Transverse colon (tissue), 4 donors: ENCODE data around the gene TBX1. TPM values are rescaled to one million over a fixed set of nuclear protein-coding genes. Genes with fewer than 3 reads are reported as not detected.

Experiments used
- DNase-seq: peaks from one replicate; pipeline ENCODE4 v3.0.0-alpha.2; 2019
- H3K27ac ChIP-seq, 4 donors: fragments of 200-600 bp; sonication (generic); 2 replicates each; pipeline ENCODE4 v1.5.1; 2016 to 2018; ENCODE audit warnings: inconsistent platforms in 4 of 4
- H3K27me3 ChIP-seq: fragments of 200-600 bp; sonication (generic); 2 replicates; pipeline ENCODE4 v1.5.1; 2017; ENCODE audit warnings: inconsistent platforms
- H3K36me3 ChIP-seq, 4 donors: fragments of 200-600 bp; sonication (generic); 2 replicates each; pipeline ENCODE4 v1.5.1; 2017 to 2019; ENCODE audit warnings: inconsistent platforms in 4 of 4
- H3K4me1 ChIP-seq, 4 donors: fragments of 200-600 bp; sonication (generic); 2 replicates each; pipeline ENCODE4 v1.5.1; 2017 to 2020; ENCODE audit warnings: inconsistent platforms in 4 of 4
- H3K4me3 ChIP-seq, 4 donors: fragments of 200-600 bp; sonication (generic); 1 replicate in 1 of 4; 2 replicates in 3 of 4; pipeline versions ENCODE4 v1.5.1 to v1.6.1; 2017 to 2019; ENCODE audit warnings: inconsistent platforms in 4 of 4
- H3K9me3 ChIP-seq, 2 donors: fragments of 200-600 bp; sonication (generic); 2 replicates each; pipeline ENCODE4 v1.5.1; 2017 to 2019; ENCODE audit warnings: inconsistent platforms in 2 of 2
- CTCF ChIP-seq, 5 experiments: fragments of 200-600 bp in 3 of 5; fragments of 450-650 bp in 2 of 5; sonication (generic) in 3 of 5; IDR thresholded peaks; 1 replicate in 2 of 5; 2 replicates in 3 of 5; pipeline ENCODE4 v1.5.1; 2016 to 2017; ENCODE audit warnings: antibody characterized with exemption in 5 of 5, inconsistent platforms in 3 of 5, mild to moderate bottlenecking in 2 of 5, moderate library complexity in 1 of 5
- EP300 ChIP-seq: sonication (generic); formaldehyde crosslinking; IDR thresholded peaks from one replicate; pipeline ENCODE4 v1.6.1; 2017; ENCODE audit warnings: antibody characterized with exemption, low read depth
- POLR2A ChIP-seq: fragments of 450-650 bp; IDR thresholded peaks from one replicate; pipeline ENCODE4 v1.6.1; 2016; ENCODE audit warnings: antibody characterized with exemption, mild to moderate bottlenecking, moderate library complexity
- POLR2AphosphoS5 ChIP-seq, 3 donors: sonication (generic); formaldehyde crosslinking; IDR thresholded peaks; one replicate each; pipeline ENCODE4 v1.6.1; 2016; ENCODE audit warnings: antibody characterized with exemption in 3 of 3
- WGBS, 2 donors: methylation state at CpG; one replicate each; pipeline ENCODE4 v1.1.5; 2018; ENCODE audit warnings: low coverage in 1 of 2; 5-methylcytosine and 5-hydroxymethylcytosine counted together
- in situ Hi-C, 4 donors: fragments of 200-750 bp; cut with MboI; loops; one replicate each; pipeline versions ENCODE4 v1.15.0 to v1.15.1; 2017; ENCODE audit warnings: low sequenced_read_pairs in 3 of 4, low pct_ligation_motif_present in 1 of 4, low pct_unique_long_range_greater_than_20kb in 1 of 4
- intact Hi-C: fragments of 100-400 bp; cut with DNase I; formaldehyde crosslinking; loops from one replicate; pipeline ENCODE4 v1.15.1; 2023; ENCODE audit warnings: low total_unique reads
- total RNA-seq, 4 donors: library from RNA; depleted of rRNA; stranded (reverse); fragments of >200 nt; gene quantifications; one replicate each; pipeline ENCODE4 v1.1.0, GENCODE V29; 2016

TBX1 gene
- total RNA-seq, 4 donors from 2014 or later: 1.1 to 1.3 TPM; not detected in 2

DNA sequence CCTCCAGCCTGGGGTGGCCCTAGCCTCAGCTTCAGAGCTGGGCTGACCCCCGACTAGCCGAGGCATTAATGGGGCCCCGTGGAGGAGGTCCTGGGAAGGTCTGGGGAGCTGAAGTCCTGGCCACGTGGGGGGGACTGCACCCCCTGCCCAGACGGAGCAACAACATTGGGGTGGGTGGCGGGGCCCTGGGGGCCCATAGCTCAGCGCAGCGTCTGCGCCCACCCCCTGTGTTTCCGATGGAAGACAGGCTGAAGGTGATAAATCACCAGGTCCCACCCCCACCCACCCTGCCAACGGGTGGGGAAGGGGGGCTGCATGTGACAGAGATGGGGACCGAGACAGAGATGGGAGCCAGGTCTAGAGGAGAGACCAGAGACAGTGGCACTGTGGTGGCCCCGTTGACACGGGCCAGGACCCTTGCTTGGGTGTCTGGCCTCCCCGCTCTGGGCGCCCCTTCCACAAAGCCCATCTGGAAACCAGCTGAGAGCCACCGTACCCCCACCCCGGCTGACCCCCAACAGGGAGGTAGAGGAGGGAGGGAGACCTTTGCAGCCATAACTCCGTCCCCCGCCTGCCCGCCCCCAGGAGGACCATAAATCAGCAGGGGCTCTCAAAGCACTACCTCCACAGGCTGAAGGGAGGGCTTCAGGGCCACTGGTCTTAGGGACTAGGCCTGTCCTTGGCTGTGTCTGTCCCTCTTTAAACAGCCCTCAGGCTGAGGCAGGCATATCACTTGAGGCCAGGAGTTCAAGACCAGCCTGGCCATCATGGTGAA, 29.0 kb upstream of the TBX1 start:
- DNase-seq: no peak
- TF ChIP-seq EP300 (no peak), POLR2A (no peak), POLR2AphosphoS5 (IDR thresholded peaks at IDR 0.05) (no peak), CTCF (IDR thresholded peaks at IDR 0.05) (no peak)
- Histone ChIP-seq H3K4me3 (no peak overlapping the region), H3K4me1 (peaks cover 0 to 8% (median 8%) of the 10 kb centered on the region in 4 donors), H3K27me3 (peaks cover 9% of the 10 kb centered on the region), H3K27ac (no peak overlapping the region), H3K36me3 (no peaks in the 10 kb centered on the region), H3K9me3 (no peaks in the 10 kb centered on the region)
- intact Hi-C loops (loop anchor here (2.0 kb wide), 1 partner anchor 179 kb away; no protein-coding TSS in a partner anchor), in situ Hi-C loops (loop anchor here in 3 of 4 donors (5.0 kb wide), 1 partner anchor 181 kb away; no protein-coding TSS in a partner anchor)
- WGBS, 2 donors: 63% methylated on average over 20 of the region's 21 CpGs; no CpG with 5 or more reads in 1 of the 2 donors

DNA sequence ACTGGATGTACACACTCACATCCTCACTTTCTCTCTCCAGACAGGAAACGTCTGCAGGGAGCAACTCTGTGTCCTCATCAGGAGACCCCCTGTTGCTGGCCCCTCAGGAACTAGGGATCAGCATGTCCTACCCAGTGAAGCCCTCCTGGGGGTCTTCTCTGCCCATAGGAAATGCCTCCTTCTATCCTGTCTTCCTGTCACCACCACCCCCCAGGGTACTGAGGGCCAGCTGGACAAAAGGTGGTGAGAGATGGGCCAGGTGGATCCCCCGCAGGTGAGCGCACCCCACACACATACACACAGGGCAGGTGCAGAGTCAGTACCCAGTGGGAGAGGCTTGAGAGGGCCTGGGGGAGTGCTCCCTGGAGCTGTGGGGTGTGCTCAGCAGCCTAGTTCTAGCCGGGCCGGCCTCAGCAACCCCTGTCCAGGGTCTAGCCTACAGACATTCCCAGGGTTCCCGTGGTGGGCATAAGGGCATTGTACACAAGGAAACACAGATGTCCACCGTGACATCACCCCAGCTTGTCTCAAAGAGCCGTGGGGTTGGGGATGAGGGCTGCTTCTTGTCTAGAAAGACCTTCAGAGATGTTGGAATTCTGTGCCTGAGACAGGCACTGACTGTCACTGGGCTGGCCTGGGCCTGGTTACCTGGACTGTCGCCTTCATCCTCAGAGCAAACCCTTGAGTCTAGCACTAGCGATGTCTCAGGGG, 28.0 kb upstream of the TBX1 start:
- Histone ChIP-seq H3K4me3 (no peak overlapping the region), H3K36me3 (no peaks in the 10 kb centered on the region), H3K9me3 (no peaks in the 10 kb centered on the region), H3K27ac (no peak overlapping the region), H3K4me1 (peaks cover 0 to 8% (median 8%) of the 10 kb centered on the region in 4 donors), H3K27me3 (peaks cover 14% of the 10 kb centered on the region)
- 60 to 84% methylated on average over 1 to 10 of the region's 10 CpGs for WGBS, 2 donors
- DNase-seq: no peak
- TF ChIP-seq POLR2AphosphoS5 (IDR thresholded peaks at IDR 0.05) (no peak), EP300 (no peak), CTCF (IDR thresholded peaks at IDR 0.05) (no peak), POLR2A (no peak)
- in situ Hi-C loops: loop anchor here in 3 of 4 donors (5.0 kb wide), 1 partner anchor 180 kb away; no protein-coding TSS in a partner anchor
- intact Hi-C loops: no loop called here

DNA sequence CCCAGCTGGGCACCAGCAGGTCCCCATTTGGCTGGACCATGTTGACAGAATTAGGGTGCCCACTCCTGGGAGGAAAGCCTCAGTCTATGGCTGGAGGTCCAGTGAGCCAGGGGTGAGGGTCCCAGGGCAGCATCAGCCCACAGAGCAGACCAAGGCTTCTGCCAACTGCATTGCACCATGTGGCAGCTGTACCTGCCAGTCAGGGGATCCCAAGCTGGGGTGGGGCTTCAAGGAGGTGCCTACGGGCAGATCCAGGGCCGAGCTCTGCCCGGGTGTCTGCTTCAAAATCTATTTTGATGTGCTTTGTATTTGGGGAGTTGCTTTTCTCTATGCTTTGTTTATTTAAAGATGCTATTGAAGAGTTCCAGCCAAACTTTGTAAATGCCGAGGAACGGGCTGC, 26.8 kb upstream of the TBX1 start:
- no peak for TF ChIP-seq POLR2AphosphoS5 (IDR thresholded peaks at IDR 0.05)
- no peak for TF ChIP-seq CTCF (IDR thresholded peaks at IDR 0.05)
- TF ChIP-seq POLR2A: no peak
- no peak for TF ChIP-seq EP300
- Histone ChIP-seq H3K4me3 (no peak overlapping the region), H3K27me3 (peaks cover 14% of the 10 kb centered on the region), H3K4me1 (peaks cover 0 to 8% (median 8%) of the 10 kb centered on the region in 4 donors), H3K36me3 (no peaks in the 10 kb centered on the region), H3K27ac (no peak overlapping the region), H3K9me3 (no peaks in the 10 kb centered on the region)
- in situ Hi-C loops: loop anchor here in 3 of 4 donors (5.0 kb wide), 1 partner anchor 179 kb away; no protein-coding TSS in a partner anchor
- 68% methylated on average over 5 of the region's 5 CpGs; no CpG with 5 or more reads in 1 of the 2 donors for WGBS, 2 donors
- DNase-seq: no peak
- intact Hi-C loops: no loop called here

DNA sequence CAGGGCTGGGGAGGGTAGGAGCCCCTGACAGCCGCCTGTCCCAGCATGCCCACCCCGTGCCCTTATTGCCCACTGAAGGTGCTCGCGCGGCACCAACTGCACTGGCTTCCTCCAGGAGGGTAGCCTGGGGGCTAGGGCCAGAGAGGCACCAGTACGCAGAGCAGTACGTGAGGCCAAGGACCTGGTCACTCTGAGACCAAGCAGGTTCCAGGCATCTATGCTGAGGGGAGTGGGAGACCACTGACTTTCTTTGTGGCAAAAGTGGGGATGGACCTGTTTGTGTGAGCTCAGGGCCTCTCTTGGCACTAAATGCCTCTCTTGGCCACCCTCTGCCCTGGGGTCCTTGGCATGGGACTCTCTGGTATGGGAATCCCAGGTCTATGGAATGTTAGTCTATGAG, 26.4 kb upstream of the TBX1 start:
- H3K27ac ChIP-seq: no peak overlapping the region
- intact Hi-C loops (no loop called here), in situ Hi-C loops (loop anchor here in 3 of 4 donors (5.0 kb wide), 1 partner anchor 178 kb away; no protein-coding TSS in a partner anchor)
- peaks cover 14% of the 10 kb centered on the region for H3K27me3 ChIP-seq
- H3K9me3 ChIP-seq: no peaks in the 10 kb centered on the region
- H3K4me3 ChIP-seq: no peak overlapping the region
- DNase-seq: no peak
- WGBS, 2 donors: 93% methylated on average over 7 of the region's 7 CpGs; no CpG with 5 or more reads in 1 of the 2 donors
- no peaks in the 10 kb centered on the region for H3K36me3 ChIP-seq
- H3K4me1 ChIP-seq: peaks cover 0 to 8% (median 8%) of the 10 kb centered on the region in 4 donors
- no peak for TF ChIP-seq EP300
